GM19397 (cell line): Measurements from ENCODE around the gene SIPA1L3.
"Not testable (repeated sequence)": the region's sequence is repeated elsewhere in the genome, so short reads cannot be mapped to it uniquely, and the experiment has no call there.

Experiments
- ATAC-seq: cut with Tn5 transposase; IDR thresholded peaks from one replicate; pipeline ENCODE4 v1.9.1; 2021; ENCODE audit warnings: mild to moderate bottlenecking, moderate library complexity; ENCODE audit not compliant: unreplicated experiment

Gene SIPA1L3

GRCh38 chr19:38061294-38061693 is 154.3 kb downstream of the SIPA1L3 start:
- no peak for ATAC-seq

- no peak for ATAC-seq
Observed at GRCh38 chr19:38062959-38063761, 156.2 kb downstream of the SIPA1L3 start.

- ATAC-seq: no peak
Observed at GRCh38 chr19:38063928-38064327, 156.9 kb downstream of the SIPA1L3 start.

GRCh38 chr19:38064661-38065425 is 157.8 kb downstream of the SIPA1L3 start:
- ATAC-seq: no peak

- not testable (repeated sequence) for ATAC-seq
Observed at GRCh38 chr19:38065775-38066174, 158.8 kb downstream of the SIPA1L3 start.

GRCh38 chr19:38068826-38069225 is 161.8 kb downstream of the SIPA1L3 start:
- no peak for ATAC-seq

GRCh38 chr19:38070573-38070972 is 163.6 kb downstream of the SIPA1L3 start:
- no peak for ATAC-seq

GRCh38 chr19:38071054-38071453 is 164.0 kb downstream of the SIPA1L3 start:
- ATAC-seq: not testable (repeated sequence)

GRCh38 chr19:38071647-38072046 is 164.6 kb downstream of the SIPA1L3 start:
- no peak for ATAC-seq

- ATAC-seq: no peak
Observed at GRCh38 chr19:38072776-38073750, 166.1 kb downstream of the SIPA1L3 start.

- no peak for ATAC-seq
Observed at GRCh38 chr19:38073841-38074685, 167.1 kb downstream of the SIPA1L3 start.

GRCh38 chr19:38076337-38076736 is 169.3 kb downstream of the SIPA1L3 start:
- no peak for ATAC-seq

- ATAC-seq: no peak
Observed at GRCh38 chr19:38078302-38078930, 171.4 kb downstream of the SIPA1L3 start.

GRCh38 chr19:38079926-38080380 is 172.9 kb downstream of the SIPA1L3 start:
- ATAC-seq: no peak

GRCh38 chr19:38081547-38082255 is 174.7 kb downstream of the SIPA1L3 start:
- ATAC-seq: no peak

- ATAC-seq: no peak
Observed at GRCh38 chr19:38082256-38083118, 175.5 kb downstream of the SIPA1L3 start.

- no peak for ATAC-seq
Observed at GRCh38 chr19:38084196-38084595, 177.2 kb downstream of the SIPA1L3 start.

GRCh38 chr19:38089440-38089839 is 182.4 kb downstream of the SIPA1L3 start:
- ATAC-seq: no peak
